ENCODE data around the gene IFNA8.

The IFNA8 gene

DNA sequence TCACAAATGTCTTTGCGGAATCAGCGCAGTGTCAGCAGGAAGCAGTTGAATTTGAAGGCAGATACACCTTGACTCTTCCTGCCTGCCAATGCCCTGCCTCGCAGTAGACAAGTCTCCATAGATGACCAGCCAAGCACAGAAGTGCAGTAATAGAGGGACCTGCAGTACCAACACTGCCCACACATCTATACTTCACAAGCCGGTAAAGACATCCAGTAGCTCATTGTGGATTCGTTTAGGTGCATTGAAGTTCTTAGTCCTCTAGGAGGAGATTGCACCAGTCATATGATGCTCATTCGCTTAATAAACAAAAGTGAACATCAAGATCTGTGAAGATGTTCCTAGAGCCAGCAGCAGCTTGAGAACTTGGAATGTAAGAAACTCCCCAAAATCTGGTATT, 16.6 kb upstream of the IFNA8 start:
- H2AFZ ChIP-seq (ENCODE audit: low read depth, low read length) = no peak overlapping the region
- H3K18ac ChIP-seq (ENCODE audit: low read depth in 1 of 2, low read length in 2 of 2) = no peak overlapping the region
- no peak overlapping the region for H3K27ac ChIP-seq (ENCODE audit: low read length, poor library complexity, severe bottlenecking)
- DNase-seq = peak; percentile 33
- no peak overlapping the region for H2BK120ac ChIP-seq (ENCODE audit: low read depth, low read length)
- H3K79me1 ChIP-seq (replicated peaks; ENCODE audit: low read length, poor library complexity, severe bottlenecking) = no peaks in the 10 kb centered on the region
- peak overlapping the region; percentile 3 for H2BK15ac ChIP-seq (ENCODE audit: low read depth, poor library complexity, severe bottlenecking)
- H2BK5ac ChIP-seq (ENCODE audit: low read depth, low read length, poor library complexity, severe bottlenecking) = no peak overlapping the region
- H3K9ac ChIP-seq (ENCODE audit: low read length) = no peak overlapping the region
- no peak overlapping the region for H3K4me2 ChIP-seq (ENCODE audit: low read length, poor library complexity, severe bottlenecking)
- no peak overlapping the region for H3K4ac ChIP-seq (ENCODE audit: low read depth in 1 of 2, low read length in 2 of 2)
- H3K9me3 ChIP-seq (ENCODE audit: control insufficient read depth, low read length) = no peaks in the 10 kb centered on the region
- peaks cover 4 to 20% of the 10 kb centered on the region in 2 experiments for H3K27me3 ChIP-seq (ENCODE audit: control insufficient read depth in 1 of 2, insufficient read depth in 1 of 2, low read length in 2 of 2)
- H3K36me3 ChIP-seq (ENCODE audit: control insufficient read depth in 1 of 2, insufficient read depth in 2 of 2, low read depth in 1 of 2, low read length in 2 of 2) = no peaks in the 10 kb centered on the region
- no peak overlapping the region for H2BK12ac ChIP-seq (ENCODE audit: low read length in 2 of 2)
- H3K14ac ChIP-seq (ENCODE audit: low read length in 2 of 2) = no peak overlapping the region
- H3K4me1 ChIP-seq (ENCODE audit: control insufficient read depth, insufficient read depth, low read depth, low read length) = peaks cover 3% of the 10 kb centered on the region
- WGBS = 78% methylated on average over 6 of the region's 6 CpGs
- H4K8ac ChIP-seq (ENCODE audit: low read length) = no peak overlapping the region
- H2AK5ac ChIP-seq (ENCODE audit: low read length, severe bottlenecking) = no peak overlapping the region
- H3K23ac ChIP-seq (ENCODE audit: low read length in 2 of 2) = no peak overlapping the region
- H4K91ac ChIP-seq (ENCODE audit: low read length) = no peak overlapping the region
- H3K4me3 ChIP-seq (ENCODE audit: insufficient read depth in 1 of 2, low read depth in 1 of 2, low read length in 2 of 2) = no peak overlapping the region

DNA sequence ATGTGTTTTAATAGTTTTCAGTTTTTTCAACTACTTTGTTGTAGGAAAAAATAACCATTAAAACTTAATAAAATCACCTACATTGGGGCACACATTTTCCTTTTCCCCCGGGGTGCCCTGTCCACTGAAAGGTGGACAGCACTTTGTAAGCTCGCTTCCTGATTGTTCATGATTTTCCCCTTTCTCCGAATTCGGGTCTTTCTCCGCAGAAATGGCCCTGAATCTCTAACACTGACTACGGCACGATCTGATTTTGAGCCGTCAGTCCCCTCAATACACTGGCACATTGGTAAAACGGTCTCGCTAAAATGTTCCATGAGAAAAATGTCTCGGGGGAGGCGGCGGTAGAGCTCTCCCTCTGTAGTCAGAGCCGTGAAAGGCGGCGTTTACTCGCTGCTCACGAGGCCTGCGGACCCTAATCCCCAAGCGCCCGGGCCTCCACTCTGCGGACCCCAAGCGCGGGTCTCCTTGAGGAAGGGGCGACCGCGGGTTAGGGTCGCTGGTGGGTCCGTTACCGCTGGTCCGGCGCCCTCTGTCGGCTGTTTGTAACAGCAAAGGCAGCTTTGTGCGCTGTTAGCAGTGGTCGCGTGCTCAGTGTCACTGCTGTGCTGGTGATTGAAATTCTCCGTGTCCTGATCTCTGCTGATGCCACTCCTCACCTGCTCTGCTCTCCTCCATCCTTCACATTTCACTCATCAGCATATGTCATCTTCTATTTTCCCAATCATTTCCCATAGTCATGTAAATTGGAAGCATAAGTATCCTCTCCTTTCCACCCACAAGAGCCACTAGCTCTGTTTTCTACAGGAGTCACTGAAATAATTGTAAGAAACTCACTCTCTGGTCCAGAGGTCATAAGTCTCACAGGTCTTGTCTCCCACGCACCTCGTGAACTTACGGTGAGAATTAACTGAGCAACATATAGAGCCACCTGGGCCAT, 12.9 kb upstream of the IFNA8 start:
- Histone ChIP-seq H4K91ac (ENCODE audit: low read length) (no peak overlapping the region), H3K4me3 (ENCODE audit: insufficient read depth in 1 of 2, low read depth in 1 of 2, low read length in 2 of 2) (peak overlapping the region; percentile 65 to 81), H3K27me3 (ENCODE audit: control insufficient read depth in 1 of 2, insufficient read depth in 1 of 2, low read length in 2 of 2) (peaks cover 4 to 21% of the 10 kb centered on the region in 2 experiments), H3K4me1 (ENCODE audit: control insufficient read depth, insufficient read depth, low read depth, low read length) (peaks cover 3% of the 10 kb centered on the region), H3K4ac (ENCODE audit: low read depth in 1 of 2, low read length in 2 of 2) (no peak overlapping the region), H2BK120ac (ENCODE audit: low read depth, low read length) (no peak overlapping the region), H3K27ac (ENCODE audit: low read length, poor library complexity, severe bottlenecking) (no peak overlapping the region), H3K36me3 (ENCODE audit: control insufficient read depth in 1 of 2, insufficient read depth in 2 of 2, low read depth in 1 of 2, low read length in 2 of 2) (no peaks in the 10 kb centered on the region), H3K9me3 (ENCODE audit: control insufficient read depth, low read length) (no peaks in the 10 kb centered on the region), H2BK15ac (ENCODE audit: low read depth, poor library complexity, severe bottlenecking) (no peak overlapping the region), H3K79me1 (replicated peaks; ENCODE audit: low read length, poor library complexity, severe bottlenecking) (no peaks in the 10 kb centered on the region), H3K23ac (ENCODE audit: low read length in 2 of 2) (no peak overlapping the region), H2AFZ (ENCODE audit: low read depth, low read length) (peak overlapping the region; percentile 88), H3K18ac (ENCODE audit: low read depth in 1 of 2, low read length in 2 of 2) (no peak overlapping the region), H2AK5ac (ENCODE audit: low read length, severe bottlenecking) (no peak overlapping the region), H3K9ac (ENCODE audit: low read length) (peak overlapping the region; percentile 84), H3K4me2 (ENCODE audit: low read length, poor library complexity, severe bottlenecking) (peak overlapping the region; percentile 99), H2BK5ac (ENCODE audit: low read depth, low read length, poor library complexity, severe bottlenecking) (no peak overlapping the region), H3K14ac (ENCODE audit: low read length in 2 of 2) (peak overlapping the region in 1 of 2 experiments; percentile 22), H4K8ac (ENCODE audit: low read length) (no peak overlapping the region), H2BK12ac (ENCODE audit: low read length in 2 of 2) (no peak overlapping the region)
- 10% methylated on average over 37 of the region's 40 CpGs for WGBS
- DNase-seq = peak; percentile 37

DNA sequence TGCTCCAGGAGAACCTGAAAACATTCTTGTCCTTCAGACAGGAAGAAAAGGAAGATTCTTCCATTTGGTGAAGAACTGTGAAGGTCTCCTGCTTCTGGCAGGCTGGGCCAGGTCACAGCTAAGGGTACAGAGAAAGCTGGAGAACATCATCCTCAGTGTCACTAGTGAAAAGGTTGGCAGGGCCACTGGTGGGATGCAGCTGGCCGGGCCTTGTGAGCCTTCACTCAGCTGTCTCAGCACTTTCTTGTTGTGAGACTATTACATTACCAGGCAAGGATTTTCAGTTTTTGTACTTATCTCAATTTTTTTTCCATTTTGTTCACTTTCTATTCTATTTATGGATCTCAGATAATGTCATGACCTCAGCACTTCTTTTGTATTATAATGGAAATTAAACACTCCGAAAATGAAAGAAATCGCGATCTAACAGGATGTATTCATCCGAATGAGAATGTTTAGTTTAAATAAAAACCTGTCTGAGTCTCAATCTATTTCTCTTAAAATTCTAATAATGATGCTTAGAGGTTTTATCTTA, 9.9 kb upstream of the IFNA8 start:
- Histone ChIP-seq H2BK120ac (ENCODE audit: low read depth, low read length) (no peak overlapping the region), H3K4me1 (ENCODE audit: control insufficient read depth, insufficient read depth, low read depth, low read length) (peaks cover 8% of the 10 kb centered on the region), H3K36me3 (ENCODE audit: control insufficient read depth in 1 of 2, insufficient read depth in 2 of 2, low read depth in 1 of 2, low read length in 2 of 2) (no peaks in the 10 kb centered on the region), H2AK5ac (ENCODE audit: low read length, severe bottlenecking) (no peak overlapping the region), H3K79me1 (replicated peaks; ENCODE audit: low read length, poor library complexity, severe bottlenecking) (no peaks in the 10 kb centered on the region), H3K27ac (ENCODE audit: low read length, poor library complexity, severe bottlenecking) (no peak overlapping the region), H3K9ac (ENCODE audit: low read length) (no peak overlapping the region), H2BK15ac (ENCODE audit: low read depth, poor library complexity, severe bottlenecking) (no peak overlapping the region), H2BK12ac (ENCODE audit: low read length in 2 of 2) (no peak overlapping the region), H4K91ac (ENCODE audit: low read length) (no peak overlapping the region), H3K9me3 (ENCODE audit: control insufficient read depth, low read length) (no peaks in the 10 kb centered on the region), H4K8ac (ENCODE audit: low read length) (no peak overlapping the region), H3K27me3 (ENCODE audit: control insufficient read depth in 1 of 2, insufficient read depth in 1 of 2, low read length in 2 of 2) (peaks cover 0 to 17% of the 10 kb centered on the region in 2 experiments), H3K4ac (ENCODE audit: low read depth in 1 of 2, low read length in 2 of 2) (no peak overlapping the region), H3K4me2 (ENCODE audit: low read length, poor library complexity, severe bottlenecking) (no peak overlapping the region), H3K23ac (ENCODE audit: low read length in 2 of 2) (no peak overlapping the region), H3K18ac (ENCODE audit: low read depth in 1 of 2, low read length in 2 of 2) (no peak overlapping the region), H2AFZ (ENCODE audit: low read depth, low read length) (no peak overlapping the region), H2BK5ac (ENCODE audit: low read depth, low read length, poor library complexity, severe bottlenecking) (no peak overlapping the region), H3K14ac (ENCODE audit: low read length in 2 of 2) (no peak overlapping the region), H3K4me3 (ENCODE audit: insufficient read depth in 1 of 2, low read depth in 1 of 2, low read length in 2 of 2) (no peak overlapping the region)
- WGBS = 100% methylated on average over 1 of the region's 5 CpGs
- no peak for DNase-seq

DNA sequence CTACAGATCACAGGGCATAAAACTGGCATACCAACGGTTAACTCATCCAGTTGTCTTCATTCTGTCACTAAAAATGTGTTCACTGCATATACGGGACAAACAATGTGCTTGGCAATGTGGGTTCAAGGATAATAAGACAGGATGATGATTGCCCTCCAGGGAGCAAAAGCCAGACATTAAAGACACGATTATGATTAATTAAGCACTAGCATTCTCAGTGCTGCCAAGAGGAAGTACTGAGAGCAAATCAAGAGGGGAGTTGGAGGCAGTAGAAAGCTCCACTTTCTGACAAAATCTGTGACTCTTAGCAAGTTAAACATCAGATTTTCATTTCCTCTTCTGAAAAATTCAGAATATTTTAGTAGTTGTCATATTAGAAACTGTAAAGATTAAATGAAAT, 9.0 kb upstream of the IFNA8 start:
- no peak overlapping the region for H4K91ac ChIP-seq (ENCODE audit: low read length)
- H2AK5ac ChIP-seq (ENCODE audit: low read length, severe bottlenecking) = no peak overlapping the region
- H2BK12ac ChIP-seq (ENCODE audit: low read length in 2 of 2) = no peak overlapping the region
- H3K4me2 ChIP-seq (ENCODE audit: low read length, poor library complexity, severe bottlenecking) = no peak overlapping the region
- H3K18ac ChIP-seq (ENCODE audit: low read depth in 1 of 2, low read length in 2 of 2) = no peak overlapping the region
- no peak overlapping the region for H3K4me3 ChIP-seq (ENCODE audit: insufficient read depth in 1 of 2, low read depth in 1 of 2, low read length in 2 of 2)
- 80% methylated on average over 3 of the region's 3 CpGs for WGBS
- no peak overlapping the region for H2BK120ac ChIP-seq (ENCODE audit: low read depth, low read length)
- H3K27ac ChIP-seq (ENCODE audit: low read length, poor library complexity, severe bottlenecking) = no peak overlapping the region
- H3K4ac ChIP-seq (ENCODE audit: low read depth in 1 of 2, low read length in 2 of 2) = no peak overlapping the region
- peaks cover 0 to 17% of the 10 kb centered on the region in 2 experiments for H3K27me3 ChIP-seq (ENCODE audit: control insufficient read depth in 1 of 2, insufficient read depth in 1 of 2, low read length in 2 of 2)
- no peak overlapping the region for H3K14ac ChIP-seq (ENCODE audit: low read length in 2 of 2)
- no peaks in the 10 kb centered on the region for H3K36me3 ChIP-seq (ENCODE audit: control insufficient read depth in 1 of 2, insufficient read depth in 2 of 2, low read depth in 1 of 2, low read length in 2 of 2)
- no peak for DNase-seq
- no peak overlapping the region for H3K23ac ChIP-seq (ENCODE audit: low read length in 2 of 2)
- H3K79me1 ChIP-seq (replicated peaks; ENCODE audit: low read length, poor library complexity, severe bottlenecking) = no peaks in the 10 kb centered on the region
- H3K9me3 ChIP-seq (ENCODE audit: control insufficient read depth, low read length) = no peaks in the 10 kb centered on the region
- H3K4me1 ChIP-seq (ENCODE audit: control insufficient read depth, insufficient read depth, low read depth, low read length) = peaks cover 8% of the 10 kb centered on the region
- no peak overlapping the region for H2AFZ ChIP-seq (ENCODE audit: low read depth, low read length)
- no peak overlapping the region for H2BK5ac ChIP-seq (ENCODE audit: low read depth, low read length, poor library complexity, severe bottlenecking)
- H2BK15ac ChIP-seq (ENCODE audit: low read depth, poor library complexity, severe bottlenecking) = no peak overlapping the region
- no peak overlapping the region for H3K9ac ChIP-seq (ENCODE audit: low read length)
- H4K8ac ChIP-seq (ENCODE audit: low read length) = no peak overlapping the region

All from mesenchymal stem cell (in vitro differentiated cells and primary cell).